Pons (tissue), 1 donor: ENCODE results near the gene ZFR2.
"Not testable (repeated sequence)": the region's sequence is repeated elsewhere in the genome, so short reads cannot be mapped to it uniquely, and the experiment has no call there.

Experiments used
- DNase-seq: peaks from one replicate; pipeline ENCODE4 v3.0.0-alpha.2; 2016; ENCODE audit warnings: low spot score

ZFR2 gene

DNA sequence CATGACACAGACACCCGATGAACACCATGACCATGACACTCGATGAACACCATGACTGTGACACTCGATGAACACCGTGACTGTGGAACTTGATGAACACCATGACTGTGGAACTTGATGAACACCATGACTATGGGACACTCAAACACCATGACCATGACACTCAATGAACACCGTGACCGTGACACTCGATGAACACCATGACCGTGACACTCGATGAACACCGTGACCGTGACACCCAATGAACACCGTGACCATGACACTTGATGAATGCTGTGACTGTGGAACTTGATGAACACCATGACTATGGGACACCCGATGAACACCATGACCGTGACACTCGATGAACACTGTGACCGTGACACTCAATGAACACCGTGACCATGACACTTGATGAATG, 31.5 kb downstream of the ZFR2 start:
- no peak for DNase-seq

- no peak for DNase-seq
Measured at GRCh38 chr19:3836887-3837286, 32.0 kb downstream of the ZFR2 start.

DNA sequence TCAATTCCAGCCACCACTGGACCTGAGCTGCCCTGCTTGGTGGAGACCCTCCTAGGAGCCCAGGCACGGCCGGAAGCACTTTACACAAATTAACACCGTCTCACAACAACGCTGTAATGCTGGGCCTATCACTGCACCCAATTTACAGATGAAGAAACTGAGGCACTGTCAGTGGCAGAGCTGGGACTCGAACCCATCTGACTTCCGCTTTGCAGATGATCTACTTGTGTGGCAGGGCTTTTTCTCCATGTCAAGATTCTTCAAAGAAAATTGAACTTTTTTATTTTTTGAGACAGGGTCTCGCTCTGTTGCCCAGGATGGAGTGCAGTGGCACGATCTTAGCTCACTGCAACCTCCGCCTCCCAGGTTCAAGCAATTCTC, 33.8 kb downstream of the ZFR2 start:
- no peak for DNase-seq

DNA sequence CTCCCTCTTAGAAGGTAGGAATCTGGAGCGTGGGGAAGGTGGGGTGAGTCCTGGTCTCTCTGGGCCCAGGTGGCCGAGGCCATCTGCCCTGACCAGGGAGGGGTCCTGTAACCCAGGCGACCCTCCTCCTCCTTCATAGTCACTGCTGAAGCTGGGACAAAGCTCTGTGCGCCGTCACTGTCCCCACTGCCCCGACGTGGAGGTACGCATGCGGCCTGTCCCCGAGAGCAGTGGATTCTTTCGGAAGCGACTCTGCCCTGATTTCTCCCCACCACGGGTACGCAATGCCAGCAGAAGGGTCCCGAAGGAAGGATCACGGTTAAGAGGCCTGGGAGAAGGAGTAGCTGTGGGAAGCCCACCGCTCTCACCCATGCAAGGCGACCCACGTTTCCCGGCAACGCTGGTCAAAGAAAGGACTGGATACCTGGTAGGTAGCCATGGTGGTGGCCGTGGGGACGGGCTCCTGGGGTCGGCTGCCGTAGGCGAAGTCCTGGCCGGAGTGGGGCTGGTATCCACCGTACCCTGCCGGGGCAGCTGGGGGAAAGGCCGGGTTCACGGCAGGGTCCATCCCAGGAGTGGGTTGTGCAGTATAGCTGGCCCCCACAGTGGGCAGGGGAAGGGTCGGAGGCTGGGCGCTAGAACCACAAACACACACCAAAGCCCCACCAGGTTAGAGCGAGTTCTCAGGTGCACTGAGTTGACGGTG, 34.3 kb downstream of the ZFR2 start:
- DNase-seq, result no peak

GRCh38 chr19:3833578-3834348, 35.1 kb downstream of the ZFR2 start:
- DNase-seq, result no peak

DNA sequence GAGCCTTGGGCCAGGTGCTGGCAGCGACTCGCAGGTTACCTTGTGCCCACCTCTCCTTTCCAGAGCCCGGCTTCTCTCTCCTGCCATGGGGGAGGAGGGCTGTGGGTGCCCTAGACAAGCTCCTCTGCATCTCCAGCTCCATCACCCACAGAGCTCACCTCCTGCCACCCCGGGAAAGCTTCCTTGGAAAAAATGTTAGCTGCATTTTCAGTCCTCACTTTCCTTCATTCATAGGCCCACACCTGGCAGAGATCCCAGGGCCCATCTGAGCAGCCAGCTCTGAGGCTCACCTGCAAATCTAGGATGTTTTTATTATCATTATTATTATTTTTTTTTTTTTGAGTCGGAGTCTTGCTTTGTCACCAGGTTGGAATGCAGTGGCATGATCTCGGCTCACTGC, 36.8 kb downstream of the ZFR2 start:
- DNase-seq, result no peak

GRCh38 chr19:3831601-3832000, 37.2 kb downstream of the ZFR2 start:
- DNase-seq, result no peak

- no peak for DNase-seq
Measured at GRCh38 chr19:3830621-3831589, 37.9 kb downstream of the ZFR2 start.

DNA sequence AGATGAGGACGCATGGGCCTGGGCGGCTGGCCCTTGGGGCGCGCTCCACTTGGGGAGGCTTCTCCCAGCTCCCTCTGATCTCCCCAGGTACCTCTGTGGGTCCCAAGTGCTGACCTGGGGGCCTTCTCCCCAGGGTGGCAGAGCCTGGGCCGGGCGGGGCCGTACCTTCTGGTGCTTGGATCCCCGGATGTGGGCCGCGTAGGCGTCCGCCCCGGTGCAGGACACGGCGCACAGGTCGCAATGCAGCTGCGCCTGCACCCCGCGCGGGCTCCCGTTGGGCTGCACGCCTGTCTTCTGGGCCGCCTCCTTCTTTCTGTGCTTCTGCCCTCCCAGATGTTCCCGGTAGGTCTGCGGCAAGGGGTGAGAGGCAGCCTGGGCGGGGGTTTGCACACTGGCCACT, 41.5 kb downstream of the ZFR2 start:
- DNase-seq, result no peak

DNA sequence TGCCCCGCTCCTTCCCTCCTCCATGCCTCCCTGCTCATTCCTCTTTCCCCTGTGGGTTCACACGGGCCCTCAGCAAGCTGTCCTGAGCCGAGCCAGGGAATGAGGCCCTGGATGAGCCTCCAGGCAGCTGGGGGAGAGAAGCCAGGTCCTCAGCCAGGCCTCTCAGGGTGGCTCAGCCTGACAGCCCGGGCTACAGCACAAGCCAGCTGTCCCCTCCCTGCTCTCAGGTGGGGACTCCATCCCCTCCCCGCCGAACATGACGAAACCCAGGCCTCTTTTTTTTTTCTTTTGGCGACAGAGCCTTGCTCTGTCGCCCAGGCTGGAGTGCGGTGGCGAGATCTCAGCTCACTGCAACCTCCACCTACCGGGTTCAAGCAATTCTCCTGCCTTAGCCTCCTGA, 42.7 kb downstream of the ZFR2 start:
- no peak for DNase-seq

DNA sequence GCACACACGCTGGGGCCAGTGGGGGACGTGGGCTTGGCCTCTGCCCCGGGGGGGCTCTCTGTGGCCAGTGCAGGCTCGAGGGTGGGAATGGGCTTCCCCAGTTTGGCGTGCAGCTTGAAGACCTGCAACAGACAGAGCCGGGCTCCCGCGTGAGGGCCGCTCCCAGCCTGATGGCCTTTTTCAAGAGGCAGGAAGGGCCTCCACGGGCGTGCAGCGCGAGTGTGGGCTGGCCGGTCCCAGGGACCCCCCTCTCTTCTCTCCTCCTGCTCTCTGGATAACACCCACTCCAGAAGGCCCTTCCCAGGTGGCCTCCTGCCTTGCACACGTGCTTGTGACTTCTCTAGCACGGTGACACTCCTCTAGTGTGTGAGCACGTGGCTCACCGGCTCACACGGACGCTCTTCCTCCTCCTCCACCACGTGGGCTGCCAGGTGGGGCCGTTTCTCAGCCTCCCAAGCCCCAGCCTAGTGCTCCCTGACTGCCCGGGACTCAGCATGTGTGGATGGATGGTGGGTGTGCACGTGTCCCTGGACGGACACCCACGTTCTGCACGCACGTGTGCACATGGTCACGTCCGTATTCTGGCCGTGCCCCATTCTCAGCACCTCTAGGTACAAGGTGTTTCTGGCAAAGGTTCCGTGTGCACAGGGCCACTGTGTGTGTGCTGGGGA, 43.4 kb downstream of the ZFR2 start:
- DNase-seq, result no peak

- no peak for DNase-seq
Measured at GRCh38 chr19:3823350-3823713, 45.5 kb downstream of the ZFR2 start.

DNA sequence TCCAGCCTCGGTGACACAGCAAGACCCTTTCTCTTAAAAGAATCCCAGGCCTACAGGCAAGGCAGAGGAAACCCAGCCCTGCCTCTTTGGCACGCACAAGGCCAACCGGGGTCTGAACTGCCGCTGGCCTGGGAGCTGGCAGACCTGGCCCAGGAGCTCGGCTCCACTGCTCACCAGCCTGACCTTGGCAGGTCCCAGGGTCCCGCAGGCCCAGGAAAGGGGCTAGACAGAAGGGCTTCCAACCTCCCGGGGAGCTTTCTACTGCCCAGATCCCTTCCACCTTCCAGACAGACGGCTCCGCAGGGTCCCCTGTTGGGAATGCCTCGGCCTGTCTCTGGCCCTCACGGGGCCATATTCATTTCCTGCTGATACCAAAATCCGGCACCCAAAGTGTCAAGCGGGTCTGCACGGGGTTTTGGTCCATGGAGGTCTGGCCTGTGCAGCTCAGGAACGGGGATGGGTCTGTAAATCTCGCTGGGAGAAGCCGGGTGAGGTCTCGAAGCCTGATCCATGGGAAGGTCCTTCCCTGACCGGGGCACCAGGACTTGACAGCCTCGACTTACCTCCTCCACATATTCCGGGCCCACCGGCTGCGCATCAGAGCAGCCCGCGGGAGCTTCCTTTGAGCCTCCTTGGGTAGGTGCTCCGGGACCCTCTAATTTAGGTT, 46.0 kb downstream of the ZFR2 start:
- no peak for DNase-seq

DNA sequence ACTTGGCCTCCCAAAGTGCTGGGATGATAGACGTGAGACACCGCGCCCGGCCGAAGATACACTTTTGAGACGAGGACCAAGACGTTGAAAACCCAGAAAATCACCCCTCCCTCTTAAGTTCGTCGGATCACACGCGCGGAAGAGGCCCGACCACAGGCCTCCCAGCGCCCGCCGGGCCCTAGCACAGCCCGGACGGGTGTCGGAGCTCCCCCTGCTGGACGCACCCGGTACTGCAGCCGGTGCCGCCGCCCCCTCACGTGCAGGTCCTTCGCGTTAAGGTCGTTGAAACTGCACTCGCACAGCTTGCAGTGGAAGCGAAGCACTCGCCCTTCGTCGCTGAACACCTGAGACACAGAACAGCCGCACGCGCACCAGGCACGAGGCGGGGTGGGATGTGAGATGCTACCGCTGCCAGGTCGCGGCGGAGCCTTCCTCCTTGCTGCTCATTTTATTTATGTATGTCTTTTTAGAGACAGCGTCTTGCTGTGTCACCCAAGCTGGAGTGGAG, 46.9 kb downstream of the ZFR2 start:
- no peak for DNase-seq

DNA sequence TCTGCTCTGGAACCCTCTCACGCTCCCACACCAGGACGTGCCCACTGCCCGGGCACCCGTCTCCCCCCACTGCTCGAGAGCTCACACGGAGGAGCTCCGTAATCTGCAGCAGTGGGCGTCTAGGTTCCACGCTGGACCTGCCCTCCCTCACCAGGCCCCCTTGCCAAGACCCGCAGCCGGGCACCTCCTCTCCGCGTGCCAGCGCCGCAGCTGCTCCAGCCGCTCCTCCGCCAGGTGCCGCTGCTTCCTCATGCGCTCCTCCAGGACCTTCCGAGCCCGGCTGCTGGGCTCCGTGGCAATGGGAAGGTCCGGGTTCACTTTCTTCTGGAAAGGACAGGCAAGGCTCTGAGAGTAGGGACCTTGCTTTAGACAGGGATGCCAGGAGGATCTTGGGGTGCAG, 47.7 kb downstream of the ZFR2 start:
- no peak for DNase-seq

DNA sequence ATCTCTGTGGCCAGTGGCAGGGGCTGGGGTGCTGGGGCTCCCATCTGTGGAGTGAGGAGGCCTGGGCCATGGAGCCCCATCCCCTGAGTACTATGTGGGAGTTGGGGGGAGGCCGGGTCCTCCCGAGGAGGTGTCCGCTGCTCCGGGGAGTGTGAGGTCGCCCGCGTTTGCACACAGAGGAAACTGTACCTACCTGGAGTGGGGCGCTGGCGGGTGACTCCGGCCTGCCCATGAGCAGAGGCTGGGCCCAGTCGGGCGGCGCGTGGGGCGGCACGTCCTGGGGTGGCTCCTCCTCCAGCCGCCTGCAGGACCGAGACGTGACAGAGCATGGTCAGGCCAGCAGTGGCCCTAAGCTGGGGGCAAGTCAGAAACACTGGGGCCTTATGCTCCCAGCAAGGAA, 48.8 kb downstream of the ZFR2 start:
- no peak for DNase-seq

DNA sequence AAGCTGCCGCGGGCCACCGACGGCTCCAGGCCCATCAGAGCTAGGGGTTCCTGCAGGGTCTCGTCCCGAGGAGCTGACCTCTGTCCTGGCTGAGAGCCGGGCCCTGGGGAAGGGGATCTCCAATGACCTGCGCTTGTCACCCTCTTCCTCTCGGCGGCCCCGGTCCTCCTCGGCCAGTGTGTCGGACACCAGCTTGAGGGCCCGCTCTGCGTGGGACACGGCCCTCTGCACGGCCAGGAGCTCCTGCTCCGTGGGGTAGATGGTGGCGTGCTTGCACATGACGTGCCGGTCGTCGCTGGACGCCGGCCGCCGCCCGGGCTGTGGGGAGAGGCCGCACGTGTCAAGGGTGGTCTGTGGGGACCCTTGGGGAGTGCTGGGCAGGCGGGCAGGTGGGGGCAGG, 49.9 kb downstream of the ZFR2 start:
- DNase-seq, result no peak

- DNase-seq, result peak; percentile 22
Measured at GRCh38 chr19:3818466-3818865, 50.4 kb downstream of the ZFR2 start.

- no peak for DNase-seq
Measured at GRCh38 chr19:3817761-3818160, 51.1 kb downstream of the ZFR2 start.

GRCh38 chr19:3816566-3817218, 52.1 kb downstream of the ZFR2 start:
- no peak for DNase-seq

GRCh38 chr19:3816148-3816547, 52.7 kb downstream of the ZFR2 start:
- DNase-seq, result not testable (repeated sequence)
